Measurements from ENCODE around the gene ANTKMT.

DNA sequence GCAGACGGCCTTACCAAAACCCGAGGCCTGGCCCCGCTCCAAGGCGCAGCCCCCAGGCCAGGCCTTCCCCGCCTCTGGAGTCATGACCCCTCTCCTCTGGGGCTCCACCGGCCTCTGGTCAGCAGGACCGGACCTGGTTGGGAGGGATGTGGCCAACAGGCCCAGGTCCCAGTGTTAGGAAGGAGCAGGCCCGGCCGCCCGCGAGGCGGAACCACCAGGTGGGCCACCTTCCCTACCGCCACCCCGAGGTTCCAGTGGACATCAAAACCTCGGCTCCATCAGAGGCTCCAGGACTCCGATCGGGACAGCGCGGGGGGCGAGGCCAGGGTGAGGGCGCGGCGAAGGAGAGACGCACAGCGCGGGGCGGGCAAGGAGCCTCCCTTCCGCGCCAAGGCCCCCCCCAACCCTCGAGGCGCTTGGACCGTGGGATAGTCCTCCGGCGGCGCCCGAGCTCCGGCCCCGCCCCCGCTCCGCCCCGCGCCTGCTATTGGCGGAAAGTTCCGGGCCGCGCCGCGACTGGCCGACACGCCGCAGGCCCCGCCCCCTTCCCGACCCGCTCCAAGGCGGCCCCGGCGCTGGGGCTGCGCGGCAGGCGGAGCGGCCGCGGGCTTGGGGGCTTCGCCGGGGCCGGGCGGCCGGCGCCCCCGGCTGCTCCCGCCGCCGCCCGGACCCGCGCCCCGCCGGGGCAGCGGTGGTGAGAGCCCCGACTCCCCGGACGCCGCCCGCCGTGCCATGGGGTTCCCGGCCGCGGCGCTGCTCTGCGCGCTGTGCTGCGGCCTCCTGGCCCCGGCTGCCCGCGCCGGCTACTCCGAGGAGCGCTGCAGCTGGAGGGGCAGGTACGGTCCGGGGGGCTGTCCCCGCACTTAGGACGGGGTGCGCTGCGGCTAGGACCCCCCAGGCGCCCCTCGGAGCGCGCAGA, 6.1 kb upstream of the ANTKMT start, which contains the start of gene METRN:
- no peak for TF ChIP-seq EZH2 (IDR thresholded peaks at IDR 0.05)
- TF ChIP-seq, protein P1, sequence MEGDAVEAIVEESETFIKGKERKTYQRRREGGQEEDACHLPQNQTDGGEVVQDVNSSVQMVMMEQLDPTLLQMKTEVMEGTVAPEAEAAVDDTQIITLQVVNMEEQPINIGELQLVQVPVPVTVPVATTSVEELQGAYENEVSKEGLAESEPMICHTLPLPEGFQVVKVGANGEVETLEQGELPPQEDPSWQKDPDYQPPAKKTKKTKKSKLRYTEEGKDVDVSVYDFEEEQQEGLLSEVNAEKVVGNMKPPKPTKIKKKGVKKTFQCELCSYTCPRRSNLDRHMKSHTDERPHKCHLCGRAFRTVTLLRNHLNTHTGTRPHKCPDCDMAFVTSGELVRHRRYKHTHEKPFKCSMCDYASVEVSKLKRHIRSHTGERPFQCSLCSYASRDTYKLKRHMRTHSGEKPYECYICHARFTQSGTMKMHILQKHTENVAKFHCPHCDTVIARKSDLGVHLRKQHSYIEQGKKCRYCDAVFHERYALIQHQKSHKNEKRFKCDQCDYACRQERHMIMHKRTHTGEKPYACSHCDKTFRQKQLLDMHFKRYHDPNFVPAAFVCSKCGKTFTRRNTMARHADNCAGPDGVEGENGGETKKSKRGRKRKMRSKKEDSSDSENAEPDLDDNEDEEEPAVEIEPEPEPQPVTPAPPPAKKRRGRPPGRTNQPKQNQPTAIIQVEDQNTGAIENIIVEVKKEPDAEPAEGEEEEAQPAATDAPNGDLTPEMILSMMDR (IDR thresholded peaks at IDR 0.05): no peak
